MM.1S (cell line): ENCODE measurements around the gene RAD54L.
A peak's percentile ranks its signal among the peaks of the same experiment; 100 is the strongest.

Experiments used
- DNase-seq: peaks from one replicate; pipeline ENCODE4 v3.0.0-alpha.2; 2015
- H2AFZ ChIP-seq: fragments of 300-600 bp; sonication (generic); 2 replicates; pipeline ENCODE4 v1.6.0; 2016; ENCODE audit warnings: antibody characterized with exemption, low read length
- H3F3A ChIP-seq: fragments of 300-600 bp; sonication (generic); 2 replicates; pipeline ENCODE4 v1.6.1; 2016; ENCODE audit warnings: mild to moderate bottlenecking, antibody characterized with exemption, low read length, moderate library complexity, mixed read lengths; ENCODE audit not compliant: insufficient read depth
- H3K27ac ChIP-seq: fragments of 300-600 bp; sonication (generic); 2 replicates; pipeline ENCODE4 v1.5.1; 2016; ENCODE audit warnings: mild to moderate bottlenecking, low read length
- H3K27me3 ChIP-seq: fragments of 300-600 bp; sonication (generic); replicated peaks from 2 replicates; pipeline ENCODE4 v1.6.0; 2016; ENCODE audit warnings: low read length; ENCODE audit not compliant: insufficient read depth
- H3K36me3 ChIP-seq: fragments of 300-600 bp; sonication (generic); replicated peaks from 2 replicates; pipeline ENCODE4 v1.6.1; 2016; ENCODE audit warnings: mild to moderate bottlenecking, low read length, mixed read lengths; ENCODE audit not compliant: insufficient read depth
- H3K4me1 ChIP-seq: fragments of 300-600 bp; sonication (generic); 2 replicates; pipeline ENCODE4 v1.6.1; 2016; ENCODE audit warnings: low read length, mixed read lengths
- H3K4me2 ChIP-seq: fragments of 300-600 bp; sonication (generic); 2 replicates; pipeline ENCODE4 v1.6.0; 2016; ENCODE audit warnings: low read depth, low read length
- H3K4me3 ChIP-seq: fragments of 300-600 bp; sonication (generic); 2 replicates; pipeline ENCODE4 v1.5.1; 2016; ENCODE audit warnings: low read length, mixed read lengths
- H3K79me2 ChIP-seq: fragments of 300-600 bp; sonication (generic); 2 replicates; pipeline ENCODE4 v1.6.1; 2016; ENCODE audit warnings: mixed run types, low read length, mixed read lengths
- H3K9ac ChIP-seq: fragments of 300-600 bp; sonication (generic); 2 replicates; pipeline ENCODE4 v1.6.1; 2016; ENCODE audit warnings: low read length, mixed read lengths
- H3K9me2 ChIP-seq: fragments of 300-600 bp; sonication (generic); replicated peaks from 2 replicates; pipeline ENCODE4 v1.6.1; 2016; ENCODE audit warnings: mild to moderate bottlenecking, low read length, mixed read lengths; ENCODE audit not compliant: insufficient read depth
- H3K9me3 ChIP-seq: fragments of 300-600 bp; sonication (generic); replicated peaks from 2 replicates; pipeline ENCODE4 v1.6.1; 2016; ENCODE audit warnings: mild to moderate bottlenecking, low read length, mixed read lengths; ENCODE audit not compliant: insufficient read depth
- H4K20me1 ChIP-seq: fragments of 300-600 bp; sonication (generic); 2 replicates; pipeline ENCODE4 v1.6.1; 2016; ENCODE audit warnings: mild to moderate bottlenecking, low read length, moderate library complexity, mixed read lengths; ENCODE audit not compliant: insufficient read depth
- EZH2 ChIP-seq: fragments of 300-600 bp; sonication (generic); optimal IDR thresholded peaks from 2 replicates; pipeline ENCODE3; 2017; ENCODE audit warnings: low read depth, mild to moderate bottlenecking, antibody characterized with exemption, low read length, mixed read lengths
- EZH2phosphoT487 ChIP-seq: fragments of 300-600 bp; sonication (generic); IDR thresholded peaks from 2 replicates; pipeline ENCODE4 v1.6.1; 2018; ENCODE audit warnings: antibody characterized with exemption, low read length
- TF ChIP-seq, protein P1 (sequence below): fragments of 300-600 bp; sonication (generic); IDR thresholded peaks from 2 replicates; pipeline ENCODE4 v1.5.1; 2016; ENCODE audit warnings: antibody characterized with exemption, low read length, mixed read lengths

Gene RAD54L

GRCh38 chr1:46247436-46248121 lies at the start of gene RAD54L:
RAD54L (plus strand) TSS chr1:46247763; CDS start chr1:46248406, 643 bp downstream.
- Histone ChIP-seq H3K27me3 (no peaks in the 10 kb centered on the region), H3K9me2 (no peaks in the 10 kb centered on the region), H3K4me1 (peaks cover 18% of the 10 kb centered on the region), H3K79me2 (peaks cover 43% of the 10 kb centered on the region), H3K36me3 (peaks cover 3% of the 10 kb centered on the region; the same call in 1 of the 2 replicates), H3K9ac (peak within 1 kb of the TSS; percentile 77), H3K27ac (peak within 1 kb of the TSS; percentile 72), H3K4me2 (peak within 1 kb of the TSS; percentile 99), H3K9me3 (no peaks in the 10 kb centered on the region), H3K4me3 (peak within 1 kb of the TSS; percentile 87), H4K20me1 (no peaks in the 10 kb centered on the region), H2AFZ (peak within 1 kb of the TSS; percentile 100), H3F3A (0 out of 2 replicates have a peak, but pooled peaks cover 7% of the 10 kb centered on the region)
- DNase-seq: peak; percentile 99
- TF ChIP-seq EZH2phosphoT487 (no peak), EZH2 (no peak)
- TF ChIP-seq, protein P1, sequence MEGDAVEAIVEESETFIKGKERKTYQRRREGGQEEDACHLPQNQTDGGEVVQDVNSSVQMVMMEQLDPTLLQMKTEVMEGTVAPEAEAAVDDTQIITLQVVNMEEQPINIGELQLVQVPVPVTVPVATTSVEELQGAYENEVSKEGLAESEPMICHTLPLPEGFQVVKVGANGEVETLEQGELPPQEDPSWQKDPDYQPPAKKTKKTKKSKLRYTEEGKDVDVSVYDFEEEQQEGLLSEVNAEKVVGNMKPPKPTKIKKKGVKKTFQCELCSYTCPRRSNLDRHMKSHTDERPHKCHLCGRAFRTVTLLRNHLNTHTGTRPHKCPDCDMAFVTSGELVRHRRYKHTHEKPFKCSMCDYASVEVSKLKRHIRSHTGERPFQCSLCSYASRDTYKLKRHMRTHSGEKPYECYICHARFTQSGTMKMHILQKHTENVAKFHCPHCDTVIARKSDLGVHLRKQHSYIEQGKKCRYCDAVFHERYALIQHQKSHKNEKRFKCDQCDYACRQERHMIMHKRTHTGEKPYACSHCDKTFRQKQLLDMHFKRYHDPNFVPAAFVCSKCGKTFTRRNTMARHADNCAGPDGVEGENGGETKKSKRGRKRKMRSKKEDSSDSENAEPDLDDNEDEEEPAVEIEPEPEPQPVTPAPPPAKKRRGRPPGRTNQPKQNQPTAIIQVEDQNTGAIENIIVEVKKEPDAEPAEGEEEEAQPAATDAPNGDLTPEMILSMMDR: no peak

- H3K4me2 ChIP-seq: peak within 1 kb of the TSS; percentile 93
- peaks cover 3% of the 10 kb centered on the region; the same call in 1 of the 2 replicates for H3K79me2 ChIP-seq
- peak within 1 kb of the TSS; percentile 82 for H3K9ac ChIP-seq
- H3K9me3 ChIP-seq: no peaks in the 10 kb centered on the region
- H2AFZ ChIP-seq: peak within 1 kb of the TSS; percentile 98
- H3K27ac ChIP-seq: no peak within 1 kb of the TSS
- H3K27me3 ChIP-seq: no peaks in the 10 kb centered on the region
- no peaks in the 10 kb centered on the region for H3K4me1 ChIP-seq
- no peaks in the 10 kb centered on the region for H3K9me2 ChIP-seq
- H3K4me3 ChIP-seq: peak within 1 kb of the TSS; percentile 87
- H3F3A ChIP-seq: 0 out of 2 replicates have a peak, but pooled peaks cover 4% of the 10 kb centered on the region
- DNase-seq: peak; percentile 79
- no peaks in the 10 kb centered on the region for H4K20me1 ChIP-seq
- H3K36me3 ChIP-seq: no peaks in the 10 kb centered on the region
- TF ChIP-seq, protein P1: peak; percentile 26; the same call in 1 of the 2 replicates
- TF ChIP-seq EZH2: no peak
- TF ChIP-seq EZH2phosphoT487: no peak
Measured at GRCh38 chr1:46197964-46198811, 49.4 kb upstream of the RAD54L start, which contains the start of gene POMGNT1. POMGNT1 (minus strand) TSS chr1:46198434; CDS start chr1:46197821, 613 bp downstream.

- peak overlapping the region; percentile 93; the same call in 1 of the 2 replicates for H3K4me2 ChIP-seq
- H4K20me1 ChIP-seq: no peaks in the 10 kb centered on the region
- TF ChIP-seq EZH2 (no peak), EZH2phosphoT487 (no peak)
- TF ChIP-seq, protein P1: no peak
- peaks cover 3% of the 10 kb centered on the region; the same call in 1 of the 2 replicates for H3K79me2 ChIP-seq
- H3K4me3 ChIP-seq: no peak overlapping the region
- no peaks in the 10 kb centered on the region for H3K36me3 ChIP-seq
- H3K27me3 ChIP-seq: no peaks in the 10 kb centered on the region
- no peak overlapping the region for H3K9ac ChIP-seq
- no peaks in the 10 kb centered on the region for H3K9me2 ChIP-seq
- H3K9me3 ChIP-seq: no peaks in the 10 kb centered on the region
- 0 out of 2 replicates have a peak, but pooled peaks cover 4% of the 10 kb centered on the region for H3F3A ChIP-seq
- no peak overlapping the region for H3K27ac ChIP-seq
- no peak overlapping the region; the same call in 1 of the 2 replicates for H2AFZ ChIP-seq
- no peak for DNase-seq
- no peaks in the 10 kb centered on the region for H3K4me1 ChIP-seq
Measured at GRCh38 chr1:46199233-46199749, 48.3 kb upstream of the RAD54L start.
